SIG-M5 (cell line): ENCODE measurements around the gene PRAMEF6.
"Not testable (repeated sequence)": the region's sequence is repeated elsewhere in the genome, so short reads cannot be mapped to it uniquely, and the experiment has no call there.

Experiments
- DNase-seq: peaks from one replicate; lab custom pipeline; 2025; lab: John Stamatoyannopoulos, UW

Gene PRAMEF6

DNA sequence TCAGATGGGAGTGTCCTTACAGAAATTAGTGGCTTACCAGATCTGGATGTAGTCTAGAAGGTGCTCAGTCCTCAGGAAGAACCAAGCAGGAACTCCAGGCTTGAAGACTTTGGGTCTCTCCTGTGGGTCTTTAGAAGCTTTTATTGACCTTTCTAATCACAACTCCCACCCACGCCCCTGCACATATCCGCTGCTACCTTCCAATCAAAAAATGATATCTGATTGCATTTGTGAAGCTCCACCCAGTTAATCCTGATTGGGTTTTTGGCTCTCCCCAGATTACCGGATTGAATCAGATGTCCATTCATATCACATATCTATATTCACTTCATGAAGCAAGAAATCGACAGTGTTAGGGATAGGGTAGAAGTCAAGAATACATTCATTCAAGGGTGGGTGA is at the start of gene PRAMEF6:
PRAMEF6 (minus strand) TSS at position 101 of the 400 bp plus-strand sequence. CDS start 5,062 bp downstream, outside the sequence.
- DNase-seq: not testable (repeated sequence)

- DNase-seq: not testable (repeated sequence)
Observed at GRCh38 chr1:12924368-12924767, 23.0 kb downstream of the PRAMEF6 start.

DNA sequence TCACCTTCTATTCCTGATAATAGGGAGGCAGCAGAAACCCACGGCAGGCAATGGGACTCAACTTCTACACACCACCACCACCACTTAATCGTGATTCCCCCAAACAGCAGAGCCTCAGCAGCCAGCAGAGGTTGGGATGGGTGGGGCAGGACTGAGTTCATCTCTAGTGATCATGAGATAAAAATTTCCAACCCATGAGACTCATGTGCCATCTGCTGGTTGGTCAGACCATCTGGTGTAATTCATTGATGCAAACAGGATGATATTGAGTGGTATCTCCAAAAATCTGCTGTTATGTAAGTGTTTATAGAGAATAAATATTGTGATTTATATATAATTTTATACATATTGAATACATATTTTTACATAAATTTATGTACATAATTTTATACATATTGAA is 25.6 kb downstream of the PRAMEF6 start:
- not testable (repeated sequence) for DNase-seq

- not testable (repeated sequence) for DNase-seq
Observed at GRCh38 chr1:12916310-12916709, 31.1 kb downstream of the PRAMEF6 start, which contains the start of gene PRAMEF7. PRAMEF7 (plus strand) TSS chr1:12916610; CDS start chr1:12917693, 1,083 bp downstream.

- DNase-seq: not testable (repeated sequence)
Observed at GRCh38 chr1:12903793-12904572, 43.4 kb downstream of the PRAMEF6 start.

- not testable (repeated sequence) for DNase-seq
Observed at GRCh38 chr1:12899186-12899585, 48.2 kb downstream of the PRAMEF6 start.

GRCh38 chr1:12898170-12898569 is 49.2 kb downstream of the PRAMEF6 start, which contains the start of gene PRAMEF10:
PRAMEF10 (minus strand) TSS chr1:12898270; CDS start chr1:12895847, 2,423 bp downstream.
- not testable (repeated sequence) for DNase-seq
